Measurements from ENCODE around the gene MAGI2. TPM values are rescaled to one million over a fixed set of nuclear protein-coding genes. Genes with fewer than 3 reads are reported as not detected.

Gene MAGI2
- total and polyA plus RNA-seq, 2 of the 13 experiments (the other 11 are each of a cell fraction or from before 2014, with no cell fraction given): 1.5 to 3.8 TPM

GRCh38 chr7:79452032-79452494, 1.4 kb downstream of the MAGI2 start (continued):
- TF ChIP-seq TRIM22 (IDR thresholded peaks at IDR 0.05) (no peak), RBFOX2 (IDR thresholded peaks at IDR 0.05; ENCODE audit: low read depth, low read length) (no peak), ZNF563 (CRISPR knock-in tag; IDR thresholded peaks at IDR 0.05) (peak; percentile 34; the same call in 1 of the 2 replicates), DMAP1 (CRISPR knock-in tag; IDR thresholded peaks at IDR 0.05) (peak; percentile 76), TEAD3 (CRISPR knock-in tag; optimal IDR thresholded peaks at IDR 0.05; ENCODE audit: borderline replicate concordance) (peak; percentile 10), POLR2A (IDR thresholded peaks at IDR 0.05; ENCODE audit: insufficient read depth in 1 of 2, low read depth in 2 of 2, low read length in 2 of 2) (peak; percentile 48 to 66; a peak in 3 of 4 replicates), ZNF577 (CRISPR knock-in tag; IDR thresholded peaks at IDR 0.05; ENCODE audit: borderline replicate concordance, low read depth) (no peak), BRD4 (CRISPR knock-in tag; IDR thresholded peaks at IDR 0.05) (no peak), PAXIP1 (CRISPR knock-in tag; conservative IDR thresholded peaks at IDR 0.05) (peak; percentile 91), ZFP82 (CRISPR knock-in tag; IDR thresholded peaks at IDR 0.05; ENCODE audit: borderline replicate concordance) (no peak; the same call in 1 of the 2 replicates), TOE1 (CRISPR knock-in tag; IDR thresholded peaks at IDR 0.05) (no peak), ESRRA (CRISPR knock-in tag; IDR thresholded peaks at IDR 0.05; ENCODE audit: low read depth) (no peak), NFIB (CRISPR knock-in tag; IDR thresholded peaks at IDR 0.05; ENCODE audit: borderline replicate concordance) (no peak), HNRNPLL (IDR thresholded peaks at IDR 0.05; ENCODE audit: low read depth, low read length, poor library complexity, severe bottlenecking) (peak; percentile 89), ZNF629 (CRISPR knock-in tag; conservative IDR thresholded peaks at IDR 0.05) (0 out of 2 replicates have a peak, but pooled peaks have one; percentile 6), STAT5B (CRISPR knock-in tag; IDR thresholded peaks at IDR 0.05) (no peak), MYC (CRISPR knock-in tag; IDR thresholded peaks at IDR 0.05; ENCODE audit: borderline replicate concordance) (peak; percentile 84; the same call in 1 of the 2 replicates), ZNF660 (CRISPR knock-in tag; IDR thresholded peaks at IDR 0.05; ENCODE audit: borderline replicate concordance, low read depth) (no peak), ZNF225 (CRISPR knock-in tag; IDR thresholded peaks at IDR 0.05) (no peak), ZNF354B (CRISPR knock-in tag; IDR thresholded peaks at IDR 0.05) (no peak), TARDBP (CRISPR knock-in tag; IDR thresholded peaks at IDR 0.05) (peak; percentile 75), IRF2 (CRISPR knock-in tag; IDR thresholded peaks at IDR 0.05) (peak; percentile 47; the same call in 1 of the 2 replicates), KMT2B (CRISPR knock-in tag; IDR thresholded peaks at IDR 0.05) (peak; percentile 74), PRDM4 (CRISPR knock-in tag; IDR thresholded peaks at IDR 0.05; ENCODE audit: borderline replicate concordance) (no peak), KLF11 (CRISPR knock-in tag; IDR thresholded peaks at IDR 0.05) (no peak), ZNF510 (CRISPR knock-in tag; IDR thresholded peaks at IDR 0.05; ENCODE audit: low read depth) (no peak), PHF20 (CRISPR knock-in tag; IDR thresholded peaks at IDR 0.05) (peak; percentile 61; the same call in 1 of the 2 replicates)
